Prostate gland (tissue), 2 donors: ENCODE data around the gene IDH2.

Experiments
- POLR2A ChIP-seq: fragments of 450-650 bp; IDR thresholded peaks from one replicate; pipeline ENCODE4 v1.6.1; 2016; ENCODE audit warnings: antibody characterized with exemption, mild to moderate bottlenecking
- POLR2AphosphoS5 ChIP-seq: sonication (generic); formaldehyde crosslinking; IDR thresholded peaks from one replicate; pipeline ENCODE4 v1.6.1; 2017; ENCODE audit warnings: antibody characterized with exemption
- TF ChIP-seq, protein P1 (sequence below), 4 experiments: fragments of 200-600 bp in 2 of 4; fragments of 450-650 bp in 2 of 4; sonication (generic) in 2 of 4; IDR thresholded peaks; 1 replicate in 3 of 4; 2 replicates in 1 of 4; pipeline ENCODE4 v1.5.1; 2016 to 2019; ENCODE audit warnings: antibody characterized with exemption in 4 of 4, mild to moderate bottlenecking in 2 of 4, moderate library complexity in 2 of 4

DNA sequence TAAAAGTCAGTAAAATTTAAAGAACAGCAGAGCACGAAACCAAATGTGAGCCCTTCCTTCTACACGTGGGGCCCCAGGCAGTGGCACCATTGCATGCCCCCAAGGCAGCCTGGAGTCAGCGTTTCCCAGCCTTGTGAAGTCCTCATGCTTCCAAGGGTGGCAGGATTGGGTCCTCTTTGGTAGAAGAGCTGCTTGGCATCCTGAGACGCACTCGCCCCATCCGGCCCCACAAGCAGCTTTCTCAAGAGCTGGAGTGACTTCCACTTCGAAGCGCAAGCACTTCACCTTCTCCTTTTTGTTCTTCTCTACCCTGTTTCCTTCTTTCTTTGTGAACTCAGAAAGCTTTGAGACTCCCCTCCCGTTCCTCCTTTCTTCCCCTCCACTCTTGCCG lies 66.4 kb downstream of the IDH2 start:
- TF ChIP-seq, protein P1, sequence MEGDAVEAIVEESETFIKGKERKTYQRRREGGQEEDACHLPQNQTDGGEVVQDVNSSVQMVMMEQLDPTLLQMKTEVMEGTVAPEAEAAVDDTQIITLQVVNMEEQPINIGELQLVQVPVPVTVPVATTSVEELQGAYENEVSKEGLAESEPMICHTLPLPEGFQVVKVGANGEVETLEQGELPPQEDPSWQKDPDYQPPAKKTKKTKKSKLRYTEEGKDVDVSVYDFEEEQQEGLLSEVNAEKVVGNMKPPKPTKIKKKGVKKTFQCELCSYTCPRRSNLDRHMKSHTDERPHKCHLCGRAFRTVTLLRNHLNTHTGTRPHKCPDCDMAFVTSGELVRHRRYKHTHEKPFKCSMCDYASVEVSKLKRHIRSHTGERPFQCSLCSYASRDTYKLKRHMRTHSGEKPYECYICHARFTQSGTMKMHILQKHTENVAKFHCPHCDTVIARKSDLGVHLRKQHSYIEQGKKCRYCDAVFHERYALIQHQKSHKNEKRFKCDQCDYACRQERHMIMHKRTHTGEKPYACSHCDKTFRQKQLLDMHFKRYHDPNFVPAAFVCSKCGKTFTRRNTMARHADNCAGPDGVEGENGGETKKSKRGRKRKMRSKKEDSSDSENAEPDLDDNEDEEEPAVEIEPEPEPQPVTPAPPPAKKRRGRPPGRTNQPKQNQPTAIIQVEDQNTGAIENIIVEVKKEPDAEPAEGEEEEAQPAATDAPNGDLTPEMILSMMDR (IDR thresholded peaks at IDR 0.05) = no peak
- no peak for TF ChIP-seq POLR2A
- no peak for TF ChIP-seq POLR2AphosphoS5
